ENCODE data around the gene IFI27L1.

GRCh38 chr14:94077823-94078222, 3.3 kb upstream of the IFI27L1 start:
- TF ChIP-seq CTCF (conservative IDR thresholded peaks at IDR 0.05; ENCODE audit: low read length) (no peak), EZH2phosphoT487 (IDR thresholded peaks at IDR 0.05; ENCODE audit: borderline replicate concordance) (no peak)

All from Loucy (cell line).